SH-SY5Y (cell line): Measurements from ENCODE around the gene CARD11.

ENCODE experiments used
- GATA2 ChIP-seq: IDR thresholded peaks from 2 replicates; pipeline ENCODE4 v1.6.1; 2011; ENCODE audit warnings: mild to moderate bottlenecking, low read depth, low read length
- GATA3 ChIP-seq: IDR thresholded peaks from 2 replicates; pipeline ENCODE4 v1.6.1; 2011; ENCODE audit warnings: low read depth, mild to moderate bottlenecking, low read length, moderate library complexity

DNA sequence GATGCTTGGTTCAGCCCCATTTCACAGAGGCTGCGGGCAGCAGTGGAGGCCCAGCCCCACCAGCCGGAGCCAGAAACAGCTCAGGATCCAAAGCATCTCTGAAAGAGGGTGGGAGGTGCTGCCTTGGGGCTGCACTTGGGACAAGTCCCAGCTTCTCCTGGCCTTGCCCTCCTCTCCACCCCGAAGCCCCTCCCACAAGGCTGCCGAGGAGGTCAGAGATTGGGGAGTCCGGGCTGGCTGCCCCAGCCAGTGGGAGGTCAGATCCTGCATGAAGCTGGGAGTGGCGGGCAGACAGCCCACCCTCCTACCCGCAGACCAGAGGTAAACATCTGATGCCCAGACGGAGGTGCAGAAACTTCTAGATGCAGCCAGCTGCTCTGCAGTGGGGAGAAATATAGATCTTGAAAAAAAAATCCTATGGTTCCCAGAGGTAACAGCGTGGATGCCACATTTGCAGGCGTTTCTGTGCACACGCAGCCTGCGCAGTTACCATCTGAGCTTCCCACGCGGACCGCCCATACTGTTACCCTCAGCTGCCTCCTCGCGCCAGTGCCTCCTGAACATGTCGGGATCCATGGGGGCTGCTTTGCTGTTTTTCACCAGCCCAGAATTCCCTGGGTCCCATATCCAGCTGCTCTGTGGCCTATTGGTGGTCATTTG lies 162.7 kb downstream of the CARD11 start:
- TF ChIP-seq GATA2 (no peak), GATA3 (no peak)
